Fibroblast of gingiva (primary cell): ENCODE measurements around the gene CDR2L.
"Not testable (repeated sequence)": the region's sequence is repeated elsewhere in the genome, so short reads cannot be mapped to it uniquely, and the experiment has no call there.

Experiments used
- DNase-seq: peaks from one replicate; pipeline ENCODE4 v3.0.0-alpha.2; 2011; ENCODE audit warnings: low read depth

The CDR2L gene

DNA sequence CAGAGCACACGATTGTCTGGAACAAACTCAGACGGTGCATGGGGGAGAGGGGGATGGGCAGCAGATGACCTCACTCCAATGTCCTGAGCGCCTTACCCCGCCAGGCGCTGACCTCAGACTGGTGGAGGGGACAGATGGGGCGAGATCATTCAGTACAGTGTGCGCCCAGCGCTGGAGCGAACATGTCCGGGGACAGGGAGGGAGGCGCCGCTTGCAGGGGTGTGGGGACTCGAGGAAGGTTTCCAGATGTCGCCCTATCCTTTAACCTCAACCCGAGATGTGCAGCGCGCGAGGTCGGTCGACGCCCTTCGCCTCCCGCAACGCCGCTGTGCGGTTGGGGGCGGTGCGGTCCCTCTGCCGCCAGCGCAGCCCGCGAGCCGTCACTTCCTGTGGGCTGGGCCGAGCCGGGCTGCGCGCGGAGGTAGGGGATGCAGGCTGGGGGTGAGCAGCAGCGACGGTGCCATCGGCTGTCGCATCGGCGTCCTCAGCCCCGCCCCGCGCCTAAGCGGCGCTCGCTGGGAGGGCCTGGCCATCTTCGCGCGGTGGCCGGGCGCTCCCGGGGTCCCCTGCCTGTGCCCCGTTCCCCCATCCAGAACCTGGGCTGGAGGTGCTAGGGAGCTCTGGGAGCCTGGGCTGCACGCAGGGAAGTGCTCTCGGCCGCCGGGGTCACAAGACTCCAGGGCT lies 5.3 kb upstream of the CDR2L start:
- DNase-seq = peak; percentile 44

GRCh38 chr17:74982663-74983313 lies 4.6 kb upstream of the CDR2L start:
- DNase-seq = not testable (repeated sequence)

DNA sequence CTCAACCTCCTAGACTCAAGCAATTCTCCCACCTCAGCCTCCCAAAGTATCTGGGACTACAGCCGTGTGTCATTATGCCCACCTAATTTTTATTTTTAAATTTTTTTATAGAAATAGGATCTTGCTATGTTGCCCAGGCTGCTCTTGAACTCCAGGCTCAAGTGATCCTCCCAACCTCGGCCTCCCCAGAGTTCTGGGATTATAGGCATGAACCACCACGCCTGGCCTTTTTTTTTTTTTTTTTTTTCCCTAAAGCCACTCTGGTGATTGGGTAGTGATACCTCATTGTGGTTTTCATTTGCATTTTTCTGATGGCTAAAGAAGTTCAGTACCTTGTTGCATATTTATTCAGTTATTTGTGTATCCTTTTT lies 1.2 kb upstream of the CDR2L start:
- no peak for DNase-seq

DNA sequence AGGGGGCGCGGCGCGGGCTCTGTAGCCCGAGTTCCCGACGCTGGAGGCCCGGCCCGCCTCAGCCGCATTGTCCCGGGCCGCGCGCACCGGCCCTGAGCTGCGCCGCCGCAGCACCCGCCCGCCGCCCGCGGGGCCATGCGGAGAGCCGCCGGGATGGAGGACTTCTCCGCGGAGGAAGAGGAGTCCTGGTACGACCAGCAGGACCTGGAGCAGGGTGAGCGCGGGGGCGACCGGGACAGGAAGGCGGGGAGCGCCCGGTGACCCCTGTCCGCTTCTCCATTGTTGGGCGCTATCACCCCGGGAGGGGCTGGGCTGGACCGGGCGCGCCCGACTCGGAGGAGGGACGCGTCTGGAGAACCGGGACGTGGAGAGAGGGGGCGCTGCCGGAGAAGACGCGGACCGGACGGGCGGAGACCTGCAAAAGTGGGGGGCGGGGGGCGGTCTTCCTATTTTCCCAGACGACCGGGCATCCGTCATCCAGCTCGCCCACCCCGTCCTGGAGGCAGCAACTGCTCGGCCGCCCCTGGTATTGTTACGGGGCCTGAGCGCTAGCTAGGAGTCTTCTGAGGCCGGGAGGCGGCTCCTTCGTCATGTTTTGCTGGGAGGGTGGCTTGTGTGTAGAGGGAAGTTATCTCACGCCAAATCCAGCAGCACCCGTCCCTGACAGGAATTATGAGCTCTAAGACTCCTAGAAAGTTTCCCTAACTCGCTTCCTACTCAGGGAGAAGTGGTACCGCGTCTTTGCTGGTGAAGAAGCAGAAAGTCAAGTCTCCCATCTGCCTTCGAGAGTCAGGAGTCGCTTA lies 678 bp downstream of the CDR2L start:
- peak; percentile 84 for DNase-seq

DNA sequence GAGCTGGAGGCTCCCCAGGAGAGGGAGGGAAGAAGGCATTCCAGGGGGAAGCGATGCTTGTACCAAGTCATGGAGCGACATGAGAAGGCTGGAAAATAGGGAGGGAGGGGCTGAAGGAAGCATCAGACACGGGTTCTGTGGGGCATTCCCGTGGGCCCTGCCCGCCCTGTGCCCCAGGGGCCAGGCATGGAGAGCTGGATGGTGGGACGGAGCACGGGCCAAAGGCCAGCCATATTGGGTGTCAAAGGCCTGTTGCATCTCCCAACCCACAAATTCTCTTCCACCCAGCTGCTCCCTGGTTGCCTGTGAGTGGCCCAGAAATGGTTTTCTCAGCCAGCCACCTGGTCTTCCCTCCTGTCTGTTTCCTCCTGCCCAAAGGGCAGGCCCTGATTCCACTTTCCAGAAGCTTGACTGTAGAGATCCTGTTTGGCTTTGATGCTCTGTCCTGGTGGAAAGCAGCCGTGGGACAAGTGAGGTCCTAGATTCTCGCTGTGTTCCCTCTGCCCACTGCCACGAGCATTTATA lies 3.2 kb downstream of the CDR2L start:
- DNase-seq = no peak

- DNase-seq = no peak
These were observed 4.8 kb downstream of the CDR2L start for GRCh38 chr17:74992223-74992622.

GRCh38 chr17:74994440-74994839 lies 7.0 kb downstream of the CDR2L start:
- DNase-seq = no peak

GRCh38 chr17:74995847-74996246 lies 8.4 kb downstream of the CDR2L start:
- DNase-seq = no peak

GRCh38 chr17:74998783-74999182 lies 11.4 kb downstream of the CDR2L start:
- DNase-seq = no peak

- DNase-seq = no peak
These were observed 12.1 kb downstream of the CDR2L start for GRCh38 chr17:74999523-74999922.

- DNase-seq = no peak
These were observed 14.7 kb downstream of the CDR2L start for GRCh38 chr17:75001915-75002843.

DNA sequence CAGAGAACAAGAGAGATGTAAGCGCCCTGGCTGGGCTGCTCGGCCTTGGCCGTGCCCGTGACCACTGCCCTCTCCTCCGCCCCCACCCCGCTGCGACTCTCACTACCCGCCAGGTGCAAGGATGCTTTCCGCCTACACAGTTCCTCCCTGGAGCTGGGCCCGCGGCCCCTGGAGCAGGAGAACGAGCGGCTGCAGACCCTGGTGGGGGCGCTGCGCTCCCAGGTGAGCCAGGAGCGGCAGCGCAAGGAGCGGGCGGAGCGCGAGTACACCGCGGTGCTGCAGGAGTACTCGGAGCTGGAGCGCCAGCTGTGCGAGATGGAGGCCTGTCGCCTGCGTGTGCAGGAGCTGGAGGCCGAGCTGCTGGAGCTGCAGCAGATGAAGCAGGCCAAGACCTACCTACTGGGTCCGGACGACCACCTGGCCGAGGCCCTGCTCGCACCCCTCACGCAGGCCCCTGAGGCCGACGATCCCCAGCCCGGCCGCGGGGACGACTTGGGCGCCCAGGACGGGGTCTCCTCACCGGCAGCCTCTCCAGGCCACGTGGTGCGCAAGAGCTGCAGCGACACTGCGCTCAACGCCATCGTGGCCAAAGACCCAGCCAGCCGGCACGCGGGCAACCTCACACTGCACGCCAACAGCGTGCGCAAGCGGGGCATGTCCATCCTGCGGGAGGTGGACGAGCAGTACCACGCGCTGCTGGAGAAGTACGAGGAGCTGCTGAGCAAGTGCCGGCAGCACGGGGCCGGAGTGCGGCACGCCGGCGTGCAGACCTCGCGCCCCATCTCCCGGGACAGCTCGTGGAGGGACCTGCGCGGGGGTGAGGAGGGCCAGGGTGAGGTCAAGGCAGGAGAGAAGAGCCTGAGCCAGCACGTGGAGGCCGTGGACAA lies 15.9 kb downstream of the CDR2L start:
- no peak for DNase-seq

DNA sequence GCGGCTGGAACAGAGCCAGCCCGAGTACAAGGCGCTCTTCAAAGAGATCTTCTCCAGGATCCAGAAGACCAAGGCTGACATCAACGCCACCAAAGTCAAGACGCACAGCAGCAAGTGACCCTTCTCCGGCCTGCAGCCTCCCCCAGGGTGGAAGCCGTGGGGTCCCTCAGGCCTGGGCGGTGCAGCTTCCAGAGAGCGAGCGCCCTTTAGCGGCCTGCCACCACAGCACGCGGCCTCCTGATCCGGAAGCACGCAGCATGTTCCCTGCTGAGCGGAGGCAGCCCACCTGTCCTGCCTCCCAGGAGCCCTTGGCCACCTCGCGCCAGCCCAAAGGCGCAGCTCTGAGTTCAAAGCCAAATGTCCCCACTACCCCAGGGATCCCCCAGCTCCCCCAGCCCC lies 16.5 kb downstream of the CDR2L start:
- DNase-seq = no peak

DNA sequence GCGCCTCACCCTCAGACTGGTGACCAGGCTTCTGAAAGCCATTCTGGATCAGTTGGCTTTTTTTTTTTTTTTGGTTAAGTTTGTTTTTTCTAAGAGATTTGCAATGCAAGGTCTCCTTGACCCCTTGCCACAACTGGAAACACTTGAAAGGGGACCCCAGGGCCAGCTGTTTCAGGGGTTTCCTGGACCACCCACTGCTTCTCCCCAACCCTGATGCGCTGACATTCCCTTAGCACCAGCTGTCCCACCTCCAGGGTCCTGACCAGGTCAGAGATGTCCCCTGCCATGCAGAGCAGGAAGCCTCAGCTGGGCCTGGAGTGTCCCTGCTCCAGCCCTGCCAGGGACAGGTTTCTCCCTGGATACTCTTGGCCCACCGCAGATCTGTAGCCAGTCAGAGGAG lies 16.9 kb downstream of the CDR2L start:
- no peak for DNase-seq

DNA sequence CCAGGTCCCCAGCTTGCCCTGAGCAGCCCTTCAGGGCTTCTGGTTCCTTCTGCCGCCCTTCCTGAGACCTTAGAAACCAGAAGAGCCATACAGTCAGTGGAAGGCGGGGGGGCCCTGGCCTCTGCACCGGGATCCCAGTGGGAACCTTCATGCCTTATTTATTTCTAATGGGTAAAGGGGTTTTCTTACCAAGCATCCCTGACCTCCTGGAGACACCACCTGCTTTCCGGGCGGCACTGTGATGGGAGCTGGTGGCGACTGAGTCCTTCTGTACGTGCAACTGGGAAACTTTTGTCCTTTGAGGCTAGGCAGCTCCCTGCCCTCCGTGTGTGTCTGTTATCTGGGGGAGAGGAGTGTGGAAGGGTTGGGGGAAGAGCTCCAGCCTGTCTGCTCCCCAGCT lies 17.9 kb downstream of the CDR2L start:
- no peak for DNase-seq

- not testable (repeated sequence) for DNase-seq
These were observed 18.7 kb downstream of the CDR2L start for GRCh38 chr17:75006084-75006483.

DNA sequence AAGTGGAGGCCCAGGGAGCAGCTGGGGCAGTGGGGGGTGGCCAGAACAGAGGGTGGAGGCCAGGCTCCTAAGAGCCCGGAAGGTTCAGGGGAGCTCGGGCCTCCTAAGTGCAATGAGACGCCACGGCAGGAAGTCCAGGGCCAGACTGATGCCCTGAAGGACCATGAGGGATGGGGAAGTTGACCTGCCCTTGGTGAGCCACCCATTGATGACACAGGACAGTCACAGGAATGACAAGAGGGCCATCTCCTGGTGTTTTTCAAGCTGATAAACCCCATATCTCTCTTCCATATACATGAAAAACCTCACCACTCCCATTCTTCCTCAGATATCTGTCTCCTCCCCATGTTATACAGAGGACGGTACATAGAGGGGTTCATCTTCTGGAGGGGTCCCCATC lies 19.2 kb downstream of the CDR2L start:
- no peak for DNase-seq

- no peak for DNase-seq
These were observed 20.9 kb downstream of the CDR2L start for GRCh38 chr17:75008373-75008772.

DNA sequence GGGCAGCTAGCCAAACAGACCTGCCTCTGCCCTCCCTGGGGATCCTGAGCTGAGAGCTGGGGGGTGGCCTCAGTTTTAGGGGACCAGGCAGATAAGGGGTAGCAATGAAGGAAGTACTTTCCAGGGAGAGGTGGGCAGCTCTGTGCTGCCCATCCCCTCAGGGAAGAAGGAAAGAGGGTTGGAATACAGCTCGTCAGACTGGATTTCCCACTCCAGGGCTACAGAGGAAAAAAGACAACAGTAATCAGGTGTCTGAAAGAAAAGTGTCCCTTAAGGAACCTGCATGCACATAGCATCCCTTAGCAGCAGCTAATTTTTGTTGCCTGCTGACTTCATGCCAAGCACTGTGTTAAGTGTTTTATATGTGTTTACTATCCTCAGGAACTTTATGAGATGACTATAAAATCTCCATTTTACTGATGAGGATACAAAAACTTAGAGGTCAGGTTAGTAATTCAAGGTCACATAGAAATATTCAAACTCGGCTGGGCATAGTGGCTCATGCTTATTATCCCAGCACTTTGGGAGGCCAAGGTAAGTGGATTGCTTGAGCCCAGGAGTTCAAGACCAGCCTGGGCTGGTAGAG lies 21.8 kb downstream of the CDR2L start:
- DNase-seq = no peak

DNA sequence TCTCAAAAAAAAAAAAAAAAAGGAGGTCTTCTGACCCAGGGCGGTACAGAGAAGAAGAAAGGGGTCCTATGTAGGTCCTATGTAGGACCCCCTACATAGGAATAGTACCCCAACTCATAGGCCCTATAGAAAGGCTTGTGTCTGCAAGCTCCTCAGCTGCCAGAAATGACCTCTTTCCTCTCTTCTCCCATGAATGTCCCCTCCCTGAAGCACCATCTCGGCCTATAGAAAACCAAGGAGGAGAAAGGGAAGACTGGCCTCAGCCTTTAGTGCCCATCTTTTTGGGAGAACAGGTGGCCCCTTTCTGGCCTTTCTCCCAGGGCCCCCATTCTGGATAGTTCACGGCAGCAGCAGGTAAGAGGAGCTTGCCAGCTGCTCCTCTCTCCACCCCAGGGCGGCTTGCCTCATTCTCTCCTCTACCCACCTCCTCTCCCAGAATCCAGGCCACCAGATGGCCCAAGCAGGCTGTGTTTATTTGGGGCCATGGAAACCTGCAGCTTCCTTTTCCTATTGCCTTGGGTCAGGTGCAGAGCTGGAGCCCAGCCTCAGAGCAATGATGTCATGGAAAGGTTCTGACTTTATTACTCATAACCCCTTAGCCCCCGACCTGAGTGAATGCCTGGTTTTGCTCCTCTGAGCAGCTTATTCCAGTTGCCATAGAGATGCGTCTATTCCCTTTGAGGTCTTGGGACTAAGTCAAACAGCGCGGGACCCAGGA lies 23.4 kb downstream of the CDR2L start:
- peak; percentile 19 for DNase-seq
